Sigmoid colon (tissue), 7 donors: ENCODE results near the gene TMEM63B. TPM values are rescaled to one million over a fixed set of nuclear protein-coding genes. Genes with fewer than 3 reads are reported as not detected.

Source experiments
- DNase-seq: peaks from one replicate; pipeline ENCODE4 v3.0.0-alpha.2; 2019
- H3K27ac ChIP-seq, 4 donors: fragments of 200-600 bp; sonication (generic); one replicate each; pipeline ENCODE4 v1.5.1; 2016 to 2019; ENCODE audit warnings: mild to moderate bottlenecking in 1 of 4
- H3K27me3 ChIP-seq, 3 donors: fragments of 200-600 bp; sonication (generic); one replicate each; pipeline ENCODE4 v1.5.1; 2019; ENCODE audit warnings: mild to moderate bottlenecking in 1 of 3
- H3K36me3 ChIP-seq, 4 donors: fragments of 200-600 bp; sonication (generic); one replicate each; pipeline ENCODE4 v1.5.1; 2016 to 2019
- H3K4me1 ChIP-seq, 4 donors: fragments of 200-600 bp; sonication (generic); one replicate each; pipeline ENCODE4 v1.5.1; 2017 to 2019
- H3K4me3 ChIP-seq, 4 donors: fragments of 200-600 bp; sonication (generic); one replicate each; pipeline ENCODE4 v1.5.1; 2017 to 2019; ENCODE audit warnings: mild to moderate bottlenecking in 2 of 4, moderate library complexity in 1 of 4
- H3K9me3 ChIP-seq, 4 donors: fragments of 200-600 bp in 3 of 4; sonication (generic) in 3 of 4; one replicate each; pipeline versions ENCODE4 v1.5.1 to v1.6.1; 2013 to 2019
- EP300 ChIP-seq, 4 donors: sonication (generic); formaldehyde crosslinking; IDR thresholded peaks; one replicate each; pipeline ENCODE4 v1.6.1; 2017; ENCODE audit warnings: antibody characterized with exemption in 4 of 4
- POLR2A ChIP-seq, 2 donors: fragments of 450-650 bp; IDR thresholded peaks; one replicate each; pipeline ENCODE4 v1.6.1; 2016; ENCODE audit warnings: antibody characterized with exemption in 2 of 2, mild to moderate bottlenecking in 2 of 2, moderate library complexity in 2 of 2
- POLR2AphosphoS5 ChIP-seq, 4 donors: sonication (generic); formaldehyde crosslinking; IDR thresholded peaks; one replicate each; pipeline ENCODE4 v1.6.1; 2017; ENCODE audit warnings: antibody characterized with exemption in 4 of 4
- WGBS, 2 donors: extraction: QIAGEN DNeasy Blood & Tissue Kit; methylation state at CpG; one replicate each; pipeline ENCODE4 v1.1.7; 2013; 5-methylcytosine and 5-hydroxymethylcytosine counted together
- intact Hi-C: fragments of 100-400 bp; cut with DNase I; formaldehyde crosslinking; loops from one replicate; pipeline ENCODE4 v1.15.1; 2023
- polyA plus RNA-seq, 3 donors: library from polyadenylated mRNA; stranded (reverse); fragments of 200-250 nt; gene quantifications; one replicate each; pipeline ENCODE4 v1.2.3, GENCODE V29; 2013
- total RNA-seq, 4 donors: library from RNA; depleted of rRNA; stranded (reverse); fragments of >200 nt; gene quantifications; one replicate each; pipeline ENCODE4 v1.1.0, GENCODE V29; 2016
- TF ChIP-seq, protein P1 (sequence below), 4 experiments: fragments of 450-650 bp in 3 of 4; fragments of 200-600 bp in 1 of 4; IDR thresholded peaks; one replicate each; pipeline ENCODE4 v1.5.1; 2016 to 2019; ENCODE audit warnings: antibody characterized with exemption in 4 of 4, mild to moderate bottlenecking in 3 of 4, moderate library complexity in 2 of 4
- donor health status: healthy with polysubstance abuse.
- donor health status: Bipolar disorder and iron deficiency.
- donor health status: healthy.

The TMEM63B gene
- total and polyA plus RNA-seq, 7 donors, result 9.0 to 48.5 (median 14.6) TPM

DNA sequence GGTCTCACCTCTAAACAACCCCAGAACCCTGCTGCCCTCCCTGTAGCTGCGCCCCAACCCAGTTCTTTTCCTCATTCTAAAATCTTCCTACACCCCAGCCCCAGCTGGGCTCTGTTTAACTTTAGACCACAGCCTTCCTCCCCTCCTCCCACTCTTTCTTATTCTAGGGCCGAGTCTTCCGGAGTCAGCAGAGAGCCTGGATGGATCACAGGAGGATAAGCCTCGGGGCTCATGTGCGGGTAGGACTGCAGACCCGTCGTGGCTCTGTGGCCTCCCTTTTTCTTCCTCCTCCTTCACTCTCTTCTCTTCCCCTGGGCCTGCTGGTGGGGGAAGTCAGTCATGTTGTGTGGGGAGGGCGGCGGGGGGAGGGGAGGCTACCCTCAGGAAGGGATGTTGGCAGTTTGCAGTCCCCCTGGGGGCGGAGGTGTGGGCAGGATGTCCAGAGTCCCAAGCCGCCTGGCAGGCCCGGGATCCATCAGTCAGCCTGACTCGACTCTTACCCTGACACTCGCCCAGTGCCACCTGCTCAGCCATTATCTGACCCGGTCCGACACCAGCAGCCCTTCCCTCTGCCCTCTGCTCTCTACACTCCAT, 39.3 kb downstream of the TMEM63B start:
- H3K27ac ChIP-seq, result no peak overlapping the region
- no peak overlapping the region for H3K4me3 ChIP-seq
- H3K4me1 ChIP-seq, result no peaks in the 10 kb centered on the region
- 49 to 65% methylated on average over 16 of the region's 16 CpGs for WGBS, 2 donors
- intact Hi-C loops, result no loop called here
- peaks cover 0 to 4% (median 0%) of the 10 kb centered on the region in 3 donors for H3K27me3 ChIP-seq
- H3K9me3 ChIP-seq, result no peaks in the 10 kb centered on the region
- TF ChIP-seq EP300 (IDR thresholded peaks at IDR 0.05), result no peak
- TF ChIP-seq POLR2A (IDR thresholded peaks at IDR 0.05), result no peak
- TF ChIP-seq POLR2AphosphoS5 (IDR thresholded peaks at IDR 0.05), result no peak
- TF ChIP-seq, protein P1, sequence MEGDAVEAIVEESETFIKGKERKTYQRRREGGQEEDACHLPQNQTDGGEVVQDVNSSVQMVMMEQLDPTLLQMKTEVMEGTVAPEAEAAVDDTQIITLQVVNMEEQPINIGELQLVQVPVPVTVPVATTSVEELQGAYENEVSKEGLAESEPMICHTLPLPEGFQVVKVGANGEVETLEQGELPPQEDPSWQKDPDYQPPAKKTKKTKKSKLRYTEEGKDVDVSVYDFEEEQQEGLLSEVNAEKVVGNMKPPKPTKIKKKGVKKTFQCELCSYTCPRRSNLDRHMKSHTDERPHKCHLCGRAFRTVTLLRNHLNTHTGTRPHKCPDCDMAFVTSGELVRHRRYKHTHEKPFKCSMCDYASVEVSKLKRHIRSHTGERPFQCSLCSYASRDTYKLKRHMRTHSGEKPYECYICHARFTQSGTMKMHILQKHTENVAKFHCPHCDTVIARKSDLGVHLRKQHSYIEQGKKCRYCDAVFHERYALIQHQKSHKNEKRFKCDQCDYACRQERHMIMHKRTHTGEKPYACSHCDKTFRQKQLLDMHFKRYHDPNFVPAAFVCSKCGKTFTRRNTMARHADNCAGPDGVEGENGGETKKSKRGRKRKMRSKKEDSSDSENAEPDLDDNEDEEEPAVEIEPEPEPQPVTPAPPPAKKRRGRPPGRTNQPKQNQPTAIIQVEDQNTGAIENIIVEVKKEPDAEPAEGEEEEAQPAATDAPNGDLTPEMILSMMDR (IDR thresholded peaks at IDR 0.05), result no peak
- no peaks in the 10 kb centered on the region for H3K36me3 ChIP-seq
- DNase-seq, result no peak

DNA sequence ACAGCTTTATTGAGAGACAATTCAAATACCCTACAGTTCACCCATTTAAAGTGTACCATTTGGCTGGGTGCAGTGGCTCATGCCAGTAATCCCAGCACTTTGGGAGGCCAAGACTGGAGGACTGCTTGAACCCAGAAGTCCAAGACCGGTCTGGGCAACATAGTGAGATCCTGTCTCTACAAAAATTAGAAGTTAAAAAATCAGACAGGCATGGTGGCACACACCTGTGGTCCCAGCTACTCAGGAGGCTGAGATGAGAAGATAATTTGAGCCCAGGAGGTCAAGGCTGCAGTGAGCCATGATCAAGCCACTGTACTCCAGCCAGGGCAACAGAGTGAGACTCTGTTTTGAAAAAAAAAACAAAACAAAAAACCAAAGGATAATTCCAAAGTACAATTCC, 40.2 kb downstream of the TMEM63B start:
- intact Hi-C loops, result no loop called here

DNA sequence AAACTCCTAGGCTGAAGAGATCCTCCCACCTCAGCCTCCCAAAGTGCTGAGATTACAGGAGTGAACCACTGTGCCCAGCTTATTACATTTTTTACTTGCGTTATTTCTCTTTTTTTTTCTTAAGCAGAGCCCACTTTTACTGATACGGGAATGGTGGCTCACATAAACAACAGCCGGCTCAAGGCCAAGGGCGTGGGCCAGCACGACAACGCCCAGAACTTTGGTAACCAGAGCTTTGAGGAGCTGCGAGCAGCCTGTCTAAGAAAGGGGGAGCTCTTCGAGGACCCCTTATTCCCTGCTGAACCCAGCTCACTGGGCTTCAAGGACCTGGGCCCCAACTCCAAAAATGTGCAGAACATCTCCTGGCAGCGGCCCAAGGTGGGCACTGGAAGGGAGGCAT, 41.8 kb downstream of the TMEM63B start:
- Histone ChIP-seq H3K27me3 (no peaks in the 10 kb centered on the region), H3K27ac (no peak overlapping the region), H3K36me3 (no peaks in the 10 kb centered on the region), H3K4me1 (peaks cover 0 to 9% (median 2%) of the 10 kb centered on the region in 4 donors), H3K4me3 (no peak overlapping the region), H3K9me3 (no peaks in the 10 kb centered on the region)
- WGBS, 2 donors, result 14 to 63% methylated on average over 9 of the region's 9 CpGs
- DNase-seq, result no peak
- intact Hi-C loops, result no loop called here
- TF ChIP-seq, protein P1 (IDR thresholded peaks at IDR 0.05), result no peak
- no peak for TF ChIP-seq POLR2A (IDR thresholded peaks at IDR 0.05)
- no peak for TF ChIP-seq EP300 (IDR thresholded peaks at IDR 0.05)
- TF ChIP-seq POLR2AphosphoS5 (IDR thresholded peaks at IDR 0.05), result no peak

More for the DNA sequence above, 40.2 kb downstream of the TMEM63B start:
- 93 to 95% methylated on average over 1 of the region's 1 CpG for WGBS, 2 donors
- peaks cover 0 to 3% (median 0%) of the 10 kb centered on the region in 3 donors for H3K27me3 ChIP-seq
- no peak overlapping the region for H3K4me3 ChIP-seq
- TF ChIP-seq POLR2AphosphoS5 (IDR thresholded peaks at IDR 0.05) (no peak), EP300 (IDR thresholded peaks at IDR 0.05) (no peak), POLR2A (IDR thresholded peaks at IDR 0.05) (no peak)
- TF ChIP-seq, protein P1 (IDR thresholded peaks at IDR 0.05), result no peak
- DNase-seq, result no peak
- H3K36me3 ChIP-seq, result no peaks in the 10 kb centered on the region
- no peaks in the 10 kb centered on the region for H3K9me3 ChIP-seq
- no peak overlapping the region for H3K27ac ChIP-seq
- peaks cover 0 to 2% (median 0%) of the 10 kb centered on the region in 4 donors for H3K4me1 ChIP-seq

DNA sequence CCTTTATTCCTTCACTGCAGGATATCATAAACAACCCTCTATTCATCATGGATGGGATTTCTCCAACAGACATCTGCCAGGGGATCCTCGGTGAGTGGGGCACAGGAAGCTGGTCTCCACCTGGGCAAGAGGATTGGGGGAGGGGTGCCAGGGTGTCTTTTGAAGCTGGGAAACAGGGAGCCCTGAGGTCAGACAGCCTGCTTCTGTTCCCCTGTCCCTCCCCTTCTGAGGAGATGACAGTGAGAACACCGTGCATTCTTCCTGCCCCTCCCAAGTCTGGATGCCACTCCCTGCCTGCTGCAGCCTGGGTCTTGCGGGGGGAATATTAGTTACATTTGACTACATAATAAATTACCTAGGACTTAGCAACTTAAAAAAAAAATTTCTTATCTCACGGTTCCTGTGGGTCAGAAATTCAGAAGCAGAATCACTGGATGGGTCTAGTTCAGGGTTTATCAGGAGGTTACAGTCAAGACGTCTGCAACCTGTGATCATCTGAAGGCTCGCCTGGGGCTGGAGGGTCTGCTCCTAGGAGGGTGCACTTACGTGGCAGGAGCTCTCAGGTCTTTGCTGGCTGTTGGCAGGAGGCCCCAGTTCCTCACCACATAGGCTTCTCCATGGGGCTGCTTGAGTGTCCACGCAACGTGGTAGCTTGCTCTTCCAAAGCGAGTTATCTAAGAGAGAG, 42.7 kb downstream of the TMEM63B start:
- TF ChIP-seq, protein P1 (IDR thresholded peaks at IDR 0.05), result no peak
- TF ChIP-seq POLR2AphosphoS5 (IDR thresholded peaks at IDR 0.05) (no peak), POLR2A (IDR thresholded peaks at IDR 0.05) (no peak), EP300 (IDR thresholded peaks at IDR 0.05) (no peak)
- intact Hi-C loops, result loop anchor here (5.0 kb wide), 1 partner anchor 167 kb away; no protein-coding TSS in a partner anchor
- Histone ChIP-seq H3K4me3 (no peak overlapping the region), H3K9me3 (no peaks in the 10 kb centered on the region), H3K36me3 (no peaks in the 10 kb centered on the region), H3K4me1 (peaks cover 0 to 9% (median 2%) of the 10 kb centered on the region in 4 donors), H3K27me3 (no peaks in the 10 kb centered on the region), H3K27ac (no peak overlapping the region)
- no peak for DNase-seq
- 59 to 71% methylated on average over 10 of the region's 10 CpGs for WGBS, 2 donors
